A549 (cell line): ENCODE results near the gene MYL6.

Experiments
- CHD2 ChIP-seq: fragments of 150-350 bp; IDR thresholded peaks from 2 replicates; pipeline ENCODE4 v1.6.1; 2014; ENCODE audit warnings: low read length; ENCODE audit not compliant: partially characterized antibody
- CHD4 ChIP-seq: fragments of 200-600 bp; sonication (generic); IDR thresholded peaks from 2 replicates; pipeline ENCODE4 v1.6.1; 2016; ENCODE audit warnings: antibody characterized with exemption, mild to moderate bottlenecking, borderline replicate concordance
- EP300 ChIP-seq, 2 experiments: fragments of >200 bp; sonication (Bioruptor Twin); formaldehyde crosslinking; IDR thresholded peaks; 2 replicates in 1 of 2; 3 replicates in 1 of 2; pipeline ENCODE4 v1.6.1; 2016 to 2017
- MAFK ChIP-seq: fragments of 450-650 bp; IDR thresholded peaks from 2 replicates; pipeline ENCODE4 v1.6.1; 2014; ENCODE audit not compliant: partially characterized antibody
- NFE2L2 ChIP-seq: fragments of 150-350 bp; conservative IDR thresholded peaks from 2 replicates; pipeline ENCODE4 v1.6.1; 2014; ENCODE audit warnings: low read length
- POLR2A ChIP-seq: IDR thresholded peaks from 2 replicates; pipeline ENCODE4 v1.6.1; 2012; ENCODE audit warnings: mild to moderate bottlenecking, low read length
- RAD21 ChIP-seq, 2 experiments: fragments of >200 bp in 1 of 2; sonication (Bioruptor Twin) in 1 of 2; formaldehyde crosslinking in 1 of 2; IDR thresholded peaks in 1 of 2; conservative IDR thresholded peaks in 1 of 2; 2 replicates in 1 of 2; 3 replicates in 1 of 2; pipeline ENCODE4 v1.6.1; 2012 to 2018; ENCODE audit warnings: inconsistent platforms in 1 of 2
- USF2 ChIP-seq: fragments of 450-650 bp; IDR thresholded peaks from 2 replicates; pipeline ENCODE4 v1.6.1; 2014; ENCODE audit warnings: antibody characterized with exemption
- TF ChIP-seq, protein P1 (sequence below): fragments of >200 bp; sonication (Bioruptor Twin); formaldehyde crosslinking; IDR thresholded peaks from 3 replicates; pipeline ENCODE4 v1.5.1; 2016
- TF ChIP-seq, protein P2 (sequence below): fragments of 200-600 bp; sonication (generic); IDR thresholded peaks from 2 replicates; pipeline ENCODE4 v1.6.1; 2016; ENCODE audit warnings: antibody characterized with exemption, mild to moderate bottlenecking, moderate library complexity

- TF ChIP-seq NFE2L2 (no peak), MAFK (no peak), CHD2 (no peak), USF2 (no peak), POLR2A (no peak), EP300 (IDR thresholded peaks at IDR 0.05) (no peak), CHD4 (no peak), RAD21 (conservative IDR thresholded peaks at IDR 0.05 in 1 of 2, IDR thresholded peaks at IDR 0.05 in 1 of 2) (no peak)
- TF ChIP-seq, protein P1, sequence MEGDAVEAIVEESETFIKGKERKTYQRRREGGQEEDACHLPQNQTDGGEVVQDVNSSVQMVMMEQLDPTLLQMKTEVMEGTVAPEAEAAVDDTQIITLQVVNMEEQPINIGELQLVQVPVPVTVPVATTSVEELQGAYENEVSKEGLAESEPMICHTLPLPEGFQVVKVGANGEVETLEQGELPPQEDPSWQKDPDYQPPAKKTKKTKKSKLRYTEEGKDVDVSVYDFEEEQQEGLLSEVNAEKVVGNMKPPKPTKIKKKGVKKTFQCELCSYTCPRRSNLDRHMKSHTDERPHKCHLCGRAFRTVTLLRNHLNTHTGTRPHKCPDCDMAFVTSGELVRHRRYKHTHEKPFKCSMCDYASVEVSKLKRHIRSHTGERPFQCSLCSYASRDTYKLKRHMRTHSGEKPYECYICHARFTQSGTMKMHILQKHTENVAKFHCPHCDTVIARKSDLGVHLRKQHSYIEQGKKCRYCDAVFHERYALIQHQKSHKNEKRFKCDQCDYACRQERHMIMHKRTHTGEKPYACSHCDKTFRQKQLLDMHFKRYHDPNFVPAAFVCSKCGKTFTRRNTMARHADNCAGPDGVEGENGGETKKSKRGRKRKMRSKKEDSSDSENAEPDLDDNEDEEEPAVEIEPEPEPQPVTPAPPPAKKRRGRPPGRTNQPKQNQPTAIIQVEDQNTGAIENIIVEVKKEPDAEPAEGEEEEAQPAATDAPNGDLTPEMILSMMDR = no peak
- TF ChIP-seq, protein P2, sequence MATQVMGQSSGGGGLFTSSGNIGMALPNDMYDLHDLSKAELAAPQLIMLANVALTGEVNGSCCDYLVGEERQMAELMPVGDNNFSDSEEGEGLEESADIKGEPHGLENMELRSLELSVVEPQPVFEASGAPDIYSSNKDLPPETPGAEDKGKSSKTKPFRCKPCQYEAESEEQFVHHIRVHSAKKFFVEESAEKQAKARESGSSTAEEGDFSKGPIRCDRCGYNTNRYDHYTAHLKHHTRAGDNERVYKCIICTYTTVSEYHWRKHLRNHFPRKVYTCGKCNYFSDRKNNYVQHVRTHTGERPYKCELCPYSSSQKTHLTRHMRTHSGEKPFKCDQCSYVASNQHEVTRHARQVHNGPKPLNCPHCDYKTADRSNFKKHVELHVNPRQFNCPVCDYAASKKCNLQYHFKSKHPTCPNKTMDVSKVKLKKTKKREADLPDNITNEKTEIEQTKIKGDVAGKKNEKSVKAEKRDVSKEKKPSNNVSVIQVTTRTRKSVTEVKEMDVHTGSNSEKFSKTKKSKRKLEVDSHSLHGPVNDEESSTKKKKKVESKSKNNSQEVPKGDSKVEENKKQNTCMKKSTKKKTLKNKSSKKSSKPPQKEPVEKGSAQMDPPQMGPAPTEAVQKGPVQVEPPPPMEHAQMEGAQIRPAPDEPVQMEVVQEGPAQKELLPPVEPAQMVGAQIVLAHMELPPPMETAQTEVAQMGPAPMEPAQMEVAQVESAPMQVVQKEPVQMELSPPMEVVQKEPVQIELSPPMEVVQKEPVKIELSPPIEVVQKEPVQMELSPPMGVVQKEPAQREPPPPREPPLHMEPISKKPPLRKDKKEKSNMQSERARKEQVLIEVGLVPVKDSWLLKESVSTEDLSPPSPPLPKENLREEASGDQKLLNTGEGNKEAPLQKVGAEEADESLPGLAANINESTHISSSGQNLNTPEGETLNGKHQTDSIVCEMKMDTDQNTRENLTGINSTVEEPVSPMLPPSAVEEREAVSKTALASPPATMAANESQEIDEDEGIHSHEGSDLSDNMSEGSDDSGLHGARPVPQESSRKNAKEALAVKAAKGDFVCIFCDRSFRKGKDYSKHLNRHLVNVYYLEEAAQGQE = no peak
Observed at GRCh38 chr12:56202366-56202765, 44.2 kb downstream of the MYL6 start.
